Stimulated activated CD8-positive, alpha-beta memory T cell treated with anti-CD3 and anti-CD28 coated beads, Interleukin-4, amount 100 ng/mL, for 1 hour (primary cell): ENCODE results near the gene MDFIC.

ENCODE experiments used
- DNase-seq, 2 donors: peaks; one replicate each; pipeline ENCODE4 v3.0.0-alpha.2; 2020; ENCODE audit warnings: low read depth in 2 of 2, low spot score in 1 of 2

Gene MDFIC

DNA sequence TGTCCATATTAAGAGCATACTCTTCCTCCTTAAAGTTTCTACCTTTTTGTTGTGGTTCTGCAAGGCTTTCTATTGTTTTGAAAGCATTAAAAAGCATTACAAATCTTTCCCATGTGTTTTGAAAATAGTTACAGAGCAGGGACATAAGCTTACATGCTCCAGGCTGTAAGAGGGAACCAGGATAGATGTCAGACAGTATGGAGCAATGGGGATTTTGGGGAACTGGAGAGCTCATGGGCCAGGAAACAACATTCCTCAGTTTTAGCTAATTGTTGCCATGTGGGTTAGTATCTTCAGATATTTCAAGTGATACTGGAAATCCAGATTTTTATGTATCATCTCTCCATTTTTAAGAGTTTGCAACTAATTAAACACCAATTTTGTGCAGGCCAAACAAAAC lies 3.5 kb downstream of the MDFIC start:
- no peak for DNase-seq

DNA sequence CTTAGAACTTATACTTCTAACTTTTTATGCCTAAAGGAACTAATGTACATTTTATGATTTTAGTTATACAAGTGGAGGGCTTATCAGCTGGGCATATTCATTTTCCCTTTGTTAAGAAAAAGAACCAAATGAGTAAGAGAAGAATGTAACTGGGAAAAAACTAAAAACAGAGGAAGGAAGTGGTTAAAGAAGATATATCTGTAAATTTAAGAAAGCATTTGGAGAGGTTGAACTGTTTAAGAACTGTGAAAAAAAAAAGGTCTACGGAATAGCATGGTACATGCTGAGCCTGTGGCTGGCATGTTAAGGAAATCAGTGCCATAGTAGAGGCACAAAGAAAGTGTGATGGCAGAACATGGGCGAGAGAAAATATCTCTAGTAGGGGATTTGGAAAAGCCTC lies 6.2 kb downstream of the MDFIC start:
- DNase-seq: no peak

DNA sequence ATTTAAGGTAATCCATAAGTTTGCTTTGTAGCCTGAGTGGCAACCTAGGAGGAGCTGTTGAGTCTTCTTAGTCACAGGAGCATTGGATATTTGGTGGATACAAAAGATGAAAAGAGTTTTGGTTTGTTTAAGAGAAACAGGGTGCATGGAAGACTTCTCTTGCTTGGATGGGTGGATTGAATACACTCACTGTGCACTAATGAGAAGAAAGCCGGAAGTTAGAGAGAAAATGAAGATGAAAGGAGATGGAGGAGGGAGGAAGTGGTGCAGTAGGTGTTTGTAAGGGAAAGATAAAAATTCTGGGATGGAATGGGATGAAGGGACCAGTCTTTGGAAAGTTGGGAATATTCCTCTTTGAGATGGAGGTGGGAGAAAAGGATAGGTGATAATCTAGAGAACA lies 7.7 kb downstream of the MDFIC start:
- DNase-seq: no peak

DNA sequence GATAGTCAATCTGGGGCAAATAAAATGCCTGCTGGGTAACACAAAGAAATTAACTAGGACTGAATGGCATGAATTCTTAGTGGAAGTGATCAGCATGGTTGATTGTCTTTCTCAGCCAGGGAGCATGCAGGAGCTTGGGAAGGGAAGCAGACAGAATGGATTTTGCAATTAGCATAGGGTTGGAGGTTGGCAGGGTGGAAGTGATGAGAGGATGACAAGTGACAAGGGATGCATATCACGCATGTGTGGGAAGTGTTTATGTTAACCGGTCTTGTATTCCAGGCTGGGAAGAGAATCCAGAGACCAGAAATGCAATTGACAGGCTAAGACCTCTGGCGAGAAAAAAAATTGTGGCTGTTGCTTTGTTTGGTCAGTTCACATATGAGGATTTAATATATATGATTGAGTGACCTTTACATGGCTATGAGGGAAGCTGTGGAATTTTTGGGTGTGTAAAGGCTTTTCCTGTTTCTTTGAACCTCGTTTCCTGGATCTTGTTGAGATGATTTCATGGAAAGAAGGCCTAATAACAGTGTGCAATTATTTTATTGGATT lies 8.3 kb downstream of the MDFIC start:
- DNase-seq: no peak

DNA sequence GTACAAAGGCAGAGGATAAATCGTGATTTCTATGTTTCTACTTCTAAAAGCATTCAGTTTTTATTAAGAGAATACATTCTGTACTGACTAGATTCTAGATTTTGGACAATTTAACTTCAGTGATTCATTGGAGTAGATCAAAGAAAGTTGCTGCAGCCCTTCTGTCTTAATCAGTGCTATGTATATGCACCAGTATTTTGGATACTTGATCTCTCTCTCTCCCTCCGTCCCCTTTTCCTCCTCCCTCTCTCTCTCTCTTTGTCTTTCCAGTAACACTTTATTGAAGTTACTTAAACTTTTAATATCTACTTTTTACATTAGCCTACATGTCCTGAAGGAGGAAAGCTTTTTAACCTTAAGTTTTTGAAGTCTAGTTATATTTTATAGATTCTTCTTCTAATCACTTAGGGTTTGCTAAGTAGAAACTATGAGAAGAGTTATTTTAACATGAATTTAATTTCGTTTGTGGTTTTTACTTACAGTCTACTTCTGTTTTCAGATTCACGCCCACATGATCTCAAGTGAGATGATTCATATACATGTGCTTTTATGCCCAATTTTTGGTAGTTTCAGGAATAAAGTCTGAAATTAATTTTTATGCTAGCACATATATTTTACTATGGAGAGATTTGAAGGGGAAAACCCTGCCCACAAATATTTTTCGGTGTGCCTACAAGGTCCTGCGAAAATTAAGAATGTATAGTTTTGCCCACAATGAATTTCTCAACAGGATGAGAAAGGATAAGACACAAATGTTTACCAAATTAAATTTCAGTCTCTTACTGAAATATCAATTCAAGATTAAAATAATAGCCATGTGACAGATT lies 9.1 kb downstream of the MDFIC start:
- DNase-seq: no peak

DNA sequence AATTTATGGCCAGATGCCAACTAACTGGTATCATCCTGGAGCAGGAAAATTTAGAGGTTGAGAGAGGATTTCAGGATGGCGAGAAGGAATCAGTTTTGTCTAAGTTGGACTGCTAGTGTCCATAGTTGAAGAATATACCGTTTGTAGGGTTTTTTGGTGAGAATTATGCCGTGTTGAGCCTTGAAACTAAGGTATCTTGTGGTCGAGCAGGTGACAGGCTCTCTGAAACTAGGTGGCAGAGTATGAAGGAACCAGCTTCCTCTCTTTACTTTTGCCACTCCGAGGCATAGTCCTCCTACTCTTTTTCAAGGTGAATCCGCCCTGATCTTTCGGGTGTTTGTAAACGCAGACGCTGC lies 9.7 kb downstream of the MDFIC start:
- no peak for DNase-seq

DNA sequence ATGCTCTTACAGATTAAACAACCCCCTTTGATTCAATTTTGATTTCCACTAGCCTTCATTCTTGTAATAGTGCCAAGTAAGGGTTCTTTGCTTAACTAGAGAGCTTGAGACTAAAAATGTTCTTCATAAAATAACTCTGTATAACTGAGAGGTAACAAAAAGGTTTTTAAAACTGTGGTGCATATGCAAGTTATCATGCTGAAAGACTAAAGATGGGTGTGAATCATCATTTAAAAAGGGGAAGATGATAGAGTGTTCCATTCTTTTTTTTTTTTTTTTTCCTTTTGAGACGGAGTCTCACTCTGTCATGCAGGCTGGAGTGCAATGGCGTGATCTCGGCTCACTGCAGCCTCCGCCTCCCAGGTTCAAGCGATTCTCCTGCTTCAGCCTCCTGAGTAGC lies 11.1 kb downstream of the MDFIC start:
- no peak for DNase-seq

DNA sequence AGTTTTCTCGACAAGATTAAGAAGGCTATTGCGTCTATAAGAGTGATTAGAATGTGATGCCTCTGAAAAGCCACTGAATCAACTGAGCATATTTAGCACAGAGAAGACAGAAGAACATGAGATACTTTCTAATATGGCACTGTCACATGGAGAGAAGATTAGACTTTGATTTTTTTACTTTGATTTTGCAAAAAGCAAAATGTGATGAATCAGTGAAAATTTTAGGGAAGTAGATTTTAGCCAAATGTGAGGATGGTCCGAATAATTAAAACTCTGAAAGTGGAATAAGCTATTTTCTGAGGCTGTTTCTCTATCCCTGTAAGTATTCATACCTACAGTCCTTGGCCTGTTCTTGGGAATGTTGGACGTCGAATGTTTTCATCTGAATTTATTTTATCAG lies 11.8 kb downstream of the MDFIC start:
- DNase-seq: no peak

DNA sequence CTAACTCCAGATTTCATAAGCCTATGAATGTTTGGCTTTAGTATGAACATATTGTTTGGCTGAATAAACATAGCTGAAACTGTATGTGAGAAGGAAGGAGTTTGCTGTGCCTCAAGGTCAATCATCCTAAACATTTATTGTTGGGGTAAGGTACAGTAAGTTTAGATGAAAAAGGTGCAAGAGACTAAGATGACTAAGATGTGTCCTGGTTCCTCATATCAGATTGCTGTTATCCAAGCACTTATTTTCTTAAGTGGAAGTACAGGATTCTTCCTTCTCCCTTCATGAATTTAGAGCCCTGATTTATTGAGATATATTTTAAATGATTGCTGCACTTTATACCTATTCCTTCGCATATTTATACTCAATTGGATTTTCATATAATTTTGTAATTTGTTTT lies 12.2 kb downstream of the MDFIC start:
- DNase-seq: no peak

DNA sequence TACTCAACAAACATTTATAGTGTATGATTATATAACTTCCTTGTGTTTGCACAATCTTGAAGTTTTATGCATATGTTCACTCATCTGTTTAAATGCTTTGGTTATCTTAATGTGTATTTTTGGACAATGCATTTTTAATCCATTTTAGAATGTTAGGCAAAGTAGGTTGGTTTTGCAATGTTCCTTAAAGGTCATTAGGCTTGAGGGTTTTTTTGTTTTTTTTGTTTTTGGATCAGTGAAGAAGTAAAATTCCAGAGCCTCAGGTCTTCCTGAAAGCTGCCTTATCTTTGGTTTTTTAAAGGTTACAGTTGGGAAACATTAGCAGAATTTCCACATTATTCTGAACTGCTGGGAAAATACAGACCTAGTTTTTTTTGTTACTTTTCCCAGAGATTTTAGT lies 12.8 kb downstream of the MDFIC start:
- no peak for DNase-seq

DNA sequence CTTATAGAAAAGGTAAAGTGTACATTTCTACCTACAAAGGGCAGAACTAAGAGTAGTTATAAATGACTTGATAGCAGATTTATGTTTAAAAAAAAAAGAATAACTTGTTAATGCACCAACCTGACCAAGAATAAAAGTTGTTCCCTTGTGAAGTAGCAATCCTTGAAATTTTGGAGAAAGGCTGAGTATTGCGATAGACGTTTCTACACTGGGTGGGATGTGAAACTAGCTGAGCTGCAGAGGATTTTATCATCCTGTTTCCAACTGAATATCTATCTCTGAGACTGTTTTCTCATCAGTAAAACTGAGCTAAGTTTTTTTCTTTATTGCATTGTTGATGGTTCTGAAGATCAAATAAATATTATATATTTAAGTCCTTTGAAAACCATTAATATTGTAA lies 14.6 kb downstream of the MDFIC start:
- DNase-seq: no peak

DNA sequence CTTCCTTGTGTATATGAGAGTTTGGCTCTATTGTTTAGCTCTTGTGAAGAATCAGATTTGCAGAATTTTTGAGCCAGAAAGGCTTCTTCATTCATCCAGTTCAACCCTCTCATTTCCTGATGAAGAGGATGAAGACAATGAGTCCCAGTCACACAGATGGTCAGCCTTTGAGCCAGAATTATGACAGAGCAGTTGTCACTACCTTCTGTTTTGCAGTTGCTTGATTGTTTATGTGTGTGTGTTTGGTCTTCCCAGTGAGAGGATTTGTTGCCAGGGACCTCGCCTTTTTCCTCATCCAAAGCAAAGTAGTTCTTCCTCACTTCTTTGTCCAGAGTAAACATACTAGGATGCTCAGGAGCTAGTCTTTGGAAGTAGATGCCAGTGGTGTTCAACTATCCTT lies 15.6 kb downstream of the MDFIC start:
- DNase-seq: no peak

DNA sequence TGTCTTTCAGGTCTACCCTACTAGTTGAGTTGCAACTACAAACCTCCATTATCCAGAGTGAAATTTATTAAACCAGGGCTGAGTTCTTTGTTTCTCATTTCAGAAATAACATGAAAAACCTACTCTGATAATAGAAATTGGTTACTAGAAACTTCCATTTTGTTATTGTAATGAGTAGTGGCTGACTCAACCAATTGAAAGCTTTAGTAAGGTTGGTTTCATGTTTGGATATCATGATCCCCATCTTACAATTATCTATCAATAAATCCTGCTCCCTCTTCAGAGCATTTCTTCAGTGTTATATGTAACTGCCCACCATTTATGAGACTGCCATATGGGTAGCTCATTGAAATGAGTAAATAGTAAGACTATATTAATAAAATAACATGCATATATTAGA lies 16.9 kb downstream of the MDFIC start:
- no peak for DNase-seq

DNA sequence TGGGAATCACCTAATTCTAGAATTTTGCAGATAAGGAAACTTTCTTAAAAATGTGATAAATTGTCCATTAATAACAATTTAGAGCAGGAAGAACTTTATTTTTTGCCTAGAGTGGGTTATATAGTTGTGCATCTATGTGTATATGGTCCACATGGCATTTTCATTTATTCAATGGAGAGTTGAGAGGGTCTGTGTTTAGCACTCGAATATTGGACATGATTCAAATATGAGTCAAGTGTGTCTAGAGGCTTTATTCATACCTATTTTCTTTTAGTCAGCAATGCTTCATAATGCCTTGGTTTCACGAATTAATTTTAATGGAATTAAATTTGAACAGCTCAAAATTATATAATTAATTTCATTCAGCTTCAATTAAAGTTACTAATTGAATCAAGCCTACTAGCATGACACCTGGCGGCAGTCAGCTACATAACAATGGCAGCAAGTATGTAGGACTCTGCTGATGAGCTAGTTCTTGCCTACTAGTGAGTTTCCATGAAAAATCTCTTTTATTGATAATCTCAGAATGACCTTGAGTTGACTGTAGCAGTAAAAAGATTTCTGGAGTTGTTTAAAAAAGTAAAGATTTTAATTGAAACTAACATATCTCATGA lies 17.7 kb downstream of the MDFIC start:
- DNase-seq: no peak

DNA sequence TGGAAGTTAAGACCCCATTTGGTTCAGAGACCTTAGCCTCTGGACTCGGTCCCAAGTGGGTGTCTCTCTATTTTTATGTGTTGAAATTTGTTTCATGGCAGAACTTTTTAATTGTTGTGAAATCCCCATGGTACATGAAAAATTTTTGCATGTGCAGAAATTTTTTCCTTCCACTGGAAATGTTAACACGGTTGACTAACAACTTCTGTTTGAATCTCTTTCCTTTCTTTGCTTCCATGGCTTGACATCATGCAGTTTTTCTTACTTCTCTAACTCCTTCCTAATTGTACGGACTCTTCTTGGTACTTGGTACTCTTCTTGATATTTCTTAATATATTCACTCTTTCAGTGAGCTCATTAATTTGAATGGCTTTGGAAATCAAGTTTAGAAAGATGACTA lies 18.3 kb downstream of the MDFIC start:
- DNase-seq: no peak

DNA sequence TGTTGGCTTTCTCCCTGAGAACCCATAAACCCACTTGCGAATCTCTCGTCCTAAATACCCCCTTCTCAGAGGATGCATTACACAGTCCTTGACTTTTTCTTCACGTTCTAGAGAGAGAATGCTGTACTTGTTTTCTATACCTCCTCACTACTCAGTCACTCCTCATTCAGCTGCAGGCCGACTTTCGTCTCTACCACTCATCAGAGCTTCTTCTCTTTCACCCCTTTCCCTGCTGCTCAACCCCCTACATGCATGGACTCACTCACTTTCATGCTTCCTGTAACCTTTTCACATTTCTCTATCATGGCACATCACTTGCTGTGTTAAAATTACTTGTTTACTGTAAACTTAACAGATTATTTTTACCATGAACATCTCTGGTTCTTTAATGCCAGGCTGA lies 19.8 kb downstream of the MDFIC start:
- DNase-seq: no peak

DNA sequence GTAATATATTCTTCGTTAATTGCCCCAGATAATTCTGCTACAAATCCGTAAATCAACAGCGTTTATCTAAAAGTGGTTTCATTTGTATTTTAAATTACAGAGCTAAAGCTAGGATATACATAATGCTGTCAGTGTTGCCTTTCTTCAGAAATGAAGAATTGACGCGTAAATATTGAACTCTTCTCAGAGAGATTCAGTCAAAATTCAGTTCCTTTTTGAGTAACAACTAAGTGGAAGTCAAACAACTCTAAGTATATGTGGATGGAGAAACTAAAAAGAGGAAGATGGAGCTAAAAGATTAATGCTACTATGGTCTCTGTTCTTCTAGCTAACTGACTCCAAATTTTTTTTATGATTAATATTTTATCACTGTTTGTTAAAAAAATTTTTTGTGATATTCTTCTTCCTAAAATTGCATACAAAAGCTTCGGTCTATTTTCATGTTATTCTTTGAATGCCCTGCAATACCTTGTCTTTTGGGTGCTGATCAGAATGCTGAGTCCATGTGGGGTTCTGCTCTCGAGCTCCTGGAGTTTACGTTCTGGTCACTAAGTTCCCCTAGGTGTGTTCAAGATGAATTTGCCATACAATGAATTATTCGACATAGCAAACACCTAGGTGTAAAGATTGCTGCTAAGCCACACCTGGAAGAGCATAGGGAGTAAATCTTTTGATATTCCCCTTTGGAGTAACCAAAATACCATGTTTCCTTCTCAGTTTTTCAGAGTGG lies 20.7 kb downstream of the MDFIC start:
- no peak for DNase-seq

DNA sequence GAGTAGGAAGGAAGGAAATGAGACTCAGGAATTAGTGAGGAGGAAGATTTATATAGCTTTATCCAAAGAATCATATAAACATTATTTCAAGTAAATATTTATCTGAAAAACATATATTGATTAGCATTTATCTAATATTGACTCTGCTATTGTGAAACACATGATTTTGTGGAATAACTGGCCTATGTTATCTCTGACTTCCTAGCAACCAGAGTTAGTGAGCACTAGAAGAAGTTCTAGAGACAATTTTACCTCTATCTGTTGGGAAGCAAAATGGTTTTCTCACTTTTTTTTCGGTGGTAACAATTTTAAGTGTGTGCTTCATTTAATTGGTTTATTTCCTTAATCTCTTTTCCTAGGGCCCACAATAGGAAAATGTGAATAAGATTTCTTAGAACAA lies 21.6 kb downstream of the MDFIC start:
- DNase-seq: no peak

DNA sequence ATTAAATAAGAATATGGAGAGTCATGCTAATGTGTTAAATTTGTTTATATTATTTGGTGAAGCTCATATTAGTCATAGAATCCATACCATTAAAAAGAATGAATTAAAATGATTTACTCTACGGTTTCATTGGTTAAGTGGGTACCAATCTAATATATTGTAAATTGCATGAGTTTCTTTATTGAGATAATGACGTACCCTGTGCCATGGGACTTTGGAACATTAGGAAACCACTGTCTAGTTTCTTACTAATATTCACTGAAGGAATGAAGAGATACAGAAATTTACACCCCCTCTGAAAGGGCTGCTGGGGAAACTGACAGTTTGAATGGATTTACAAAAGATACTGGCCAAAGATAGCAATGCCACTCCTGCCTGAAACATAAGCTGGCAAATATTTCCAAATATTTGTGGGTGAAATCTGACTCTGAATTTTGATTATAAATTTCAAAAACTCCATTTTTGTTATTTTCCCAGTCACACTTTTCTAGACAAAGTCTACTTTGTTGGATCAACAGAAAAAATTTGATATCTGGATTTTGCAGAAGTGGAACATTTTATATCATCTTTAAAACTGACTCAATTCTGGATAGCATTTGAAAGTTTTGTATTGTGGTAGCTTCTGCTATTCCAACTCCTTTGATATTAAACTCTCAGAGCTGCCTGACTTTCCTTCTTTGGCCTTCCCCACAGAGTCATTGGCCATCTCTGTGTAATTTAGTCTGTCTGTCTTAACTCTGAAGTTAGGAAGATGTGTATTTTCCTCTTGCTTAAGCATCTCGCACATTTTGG lies 22.3 kb downstream of the MDFIC start:
- DNase-seq: no peak

DNA sequence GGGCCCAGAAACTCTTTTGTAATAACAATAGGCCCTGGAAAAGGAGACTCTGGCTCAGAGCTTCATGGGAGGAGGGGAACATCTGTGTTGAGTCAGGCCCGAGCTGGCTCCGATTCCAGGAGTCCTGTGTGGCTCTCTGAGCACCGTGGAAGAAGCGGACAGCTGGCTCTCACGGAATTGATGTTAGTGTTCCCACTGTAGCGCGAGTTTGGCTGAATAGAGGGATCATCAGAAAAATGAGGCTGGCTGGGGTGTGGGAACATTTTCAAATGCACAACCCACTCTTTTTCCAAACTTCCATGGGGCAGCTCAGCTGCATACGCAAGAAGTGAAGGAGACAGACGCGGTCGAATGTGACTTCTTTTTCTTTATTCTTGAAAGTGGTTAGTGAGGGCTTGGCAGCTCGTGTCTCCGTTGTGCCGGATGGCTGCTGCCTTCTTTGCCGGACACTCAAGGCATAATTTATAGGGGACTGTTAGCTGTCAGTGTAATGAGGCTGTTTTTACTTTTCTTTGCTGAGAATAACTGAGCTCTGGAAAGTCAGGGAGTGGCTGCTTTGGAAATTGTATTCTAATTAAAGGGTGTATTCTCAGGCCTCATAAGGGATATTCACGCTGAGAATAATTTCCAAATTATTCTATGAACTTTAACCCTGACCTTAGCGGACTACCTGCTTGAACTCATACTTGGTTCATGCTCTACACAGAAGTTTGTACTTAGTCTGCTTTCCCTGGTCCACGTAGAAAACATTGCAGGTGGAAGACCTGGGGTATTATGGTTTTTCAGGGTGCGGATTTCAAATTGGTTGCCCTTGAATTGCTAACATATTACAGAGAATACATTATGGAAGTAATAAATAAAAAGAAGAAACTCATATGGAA lies 23.1 kb downstream of the MDFIC start:
- no peak for DNase-seq
